Stimulated activated CD4-positive, alpha-beta T cell treated with anti-CD3 and anti-CD28 coated beads, TNF-alpha, amount 100 ng/mL, for 4 hours (primary cell): ENCODE measurements around the gene MBTPS1.

ENCODE experiments used
- DNase-seq, 3 experiments: peaks; one replicate each; pipeline ENCODE4 v3.0.0-alpha.2; 2020; ENCODE audit warnings: low read depth in 3 of 3

The MBTPS1 gene

GRCh38 chr16:84036131-84036530, 80.6 kb downstream of the MBTPS1 start:
- DNase-seq = no peak

GRCh38 chr16:84034516-84034915, 82.2 kb downstream of the MBTPS1 start:
- DNase-seq = no peak

GRCh38 chr16:84033251-84034195, 83.2 kb downstream of the MBTPS1 start:
- DNase-seq = no peak

- no peak for DNase-seq
Observed at GRCh38 chr16:84032458-84033178, 84.1 kb downstream of the MBTPS1 start.

- no peak for DNase-seq
Observed at GRCh38 chr16:84031556-84031955, 85.2 kb downstream of the MBTPS1 start.

- DNase-seq = no peak
Observed at GRCh38 chr16:84029297-84030047, 87.3 kb downstream of the MBTPS1 start.

- no peak for DNase-seq
Observed at GRCh38 chr16:84027625-84028024, 89.1 kb downstream of the MBTPS1 start.

- no peak for DNase-seq
Observed at GRCh38 chr16:84026606-84027005, 90.1 kb downstream of the MBTPS1 start.

- no peak for DNase-seq
Observed at GRCh38 chr16:84024854-84025253, 91.9 kb downstream of the MBTPS1 start.

GRCh38 chr16:84022644-84023043, 94.1 kb downstream of the MBTPS1 start:
- no peak for DNase-seq

- no peak for DNase-seq
Observed at GRCh38 chr16:84021488-84021887, 95.3 kb downstream of the MBTPS1 start.

- DNase-seq = no peak
Observed at GRCh38 chr16:84020353-84020752, 96.4 kb downstream of the MBTPS1 start.

- no peak for DNase-seq
Observed at GRCh38 chr16:84018710-84019109, 98.0 kb downstream of the MBTPS1 start.

- DNase-seq = no peak
Observed at GRCh38 chr16:84016477-84016876, 100.3 kb downstream of the MBTPS1 start.

- DNase-seq = no peak
Observed at GRCh38 chr16:84015399-84015798, 101.3 kb downstream of the MBTPS1 start.

GRCh38 chr16:84014570-84015327, 102.0 kb downstream of the MBTPS1 start:
- DNase-seq = no peak

- DNase-seq = peak in 2 of 3 experiments; percentile 6 to 24
Observed at GRCh38 chr16:84013787-84014569, 102.8 kb downstream of the MBTPS1 start.

GRCh38 chr16:84009282-84009681, 107.5 kb downstream of the MBTPS1 start:
- DNase-seq = no peak

- no peak for DNase-seq
Observed at GRCh38 chr16:84007965-84008364, 108.8 kb downstream of the MBTPS1 start.

- DNase-seq = no peak
Observed at GRCh38 chr16:84007520-84007919, 109.2 kb downstream of the MBTPS1 start.

- no peak for DNase-seq
Observed at GRCh38 chr16:84005391-84005790, 111.4 kb downstream of the MBTPS1 start.
